H1 (cell line): ENCODE data around the gene ZBTB38. TPM values are rescaled to one million over a fixed set of nuclear protein-coding genes. Genes with fewer than 3 reads are reported as not detected.

Experiments
- CTCF ChIA-PET: fragments of 300-600 bp; sonication (Branson Sonifier 250); formaldehyde crosslinking; loops from one replicate; lab custom pipeline; 2021; ENCODE audit not compliant: partially characterized antibody; lab: Charles Lee
- POLR2A ChIA-PET: fragments of 300-600 bp; sonication (Branson Sonifier 250); formaldehyde crosslinking; loops from one replicate; lab custom pipeline; 2021; ENCODE audit warnings: inconsistent platforms; ENCODE audit not compliant: partially characterized antibody; lab: Charles Lee
- DNase-seq, 2 experiments: peaks; one replicate each; pipeline versions ENCODE4 v3.0.0 to v3.0.0-alpha.2; 2010 to 2022; ENCODE audit warnings: low spot score in 2 of 2, low read depth in 1 of 2, mixed read lengths in 1 of 2
- FAIRE-seq: peaks from 2 replicates; lab custom pipeline; 2011; peaks lifted over from hg19 to GRCh38; lab: Jason Lieb, UNC
- H2AFZ ChIP-seq: 2 replicates; pipeline ENCODE4 v1.8.1; 2012; ENCODE audit warnings: low read length, inconsistent platforms
- H2AK5ac ChIP-seq: 2 replicates; pipeline ENCODE4 v1.6.1; 2013; ENCODE audit warnings: low read depth, low read length
- H2BK120ac ChIP-seq: replicated peaks from 2 replicates; pipeline ENCODE3; 2013; ENCODE audit warnings: low read depth, low read length, inconsistent platforms
- H2BK12ac ChIP-seq: 2 replicates; pipeline ENCODE4 v1.6.1; 2013; ENCODE audit warnings: low read depth, low read length
- H2BK15ac ChIP-seq: 2 replicates; pipeline ENCODE4 v1.6.1; 2013; ENCODE audit warnings: low read length
- H2BK20ac ChIP-seq: 2 replicates; pipeline ENCODE4 v1.6.1; 2013; ENCODE audit warnings: low read length
- H2BK5ac ChIP-seq: 2 replicates; pipeline ENCODE4 v1.6.1; 2013; ENCODE audit warnings: low read depth, low read length
- H3K14ac ChIP-seq: 2 replicates; pipeline ENCODE4 v1.6.1; 2013; ENCODE audit warnings: inconsistent platforms; ENCODE audit not compliant: insufficient read length
- H3K18ac ChIP-seq: 2 replicates; pipeline ENCODE4 v1.6.1; 2013; ENCODE audit warnings: low read length; ENCODE audit errors: extremely low read depth
- H3K23ac ChIP-seq: 2 replicates; pipeline ENCODE4 v1.6.1; 2013; ENCODE audit warnings: inconsistent platforms; ENCODE audit not compliant: insufficient read length
- H3K23me2 ChIP-seq: 2 replicates; pipeline ENCODE4 v1.6.1; 2013; ENCODE audit warnings: low read depth, low read length
- H3K27ac ChIP-seq: 2 replicates; pipeline ENCODE4 v1.6.1; 2011; ENCODE audit warnings: low read depth, low read length, inconsistent platforms
- H3K27me3 ChIP-seq, 4 experiments: replicated peaks in 1 of 4; 1 replicate in 1 of 4; 2 replicates in 3 of 4; pipeline versions ENCODE4 v1.6.1 to v1.8.1; 2011 to 2013; ENCODE audit warnings: low read length in 3 of 4, mild to moderate bottlenecking in 3 of 4, inconsistent platforms in 2 of 4, mixed read lengths in 2 of 4, moderate library complexity in 1 of 4; ENCODE audit not compliant: control insufficient read depth in 3 of 4, insufficient read depth in 3 of 4; ENCODE audit errors: extremely low read depth in 1 of 4
- H3K36me3 ChIP-seq, 4 experiments: 2 replicates each; pipeline versions ENCODE4 v1.6.1 to v1.8.1; 2011 to 2013; ENCODE audit warnings: mild to moderate bottlenecking in 4 of 4, low read length in 3 of 4, moderate library complexity in 2 of 4, control low read depth in 1 of 4, inconsistent platforms in 1 of 4; ENCODE audit not compliant: insufficient read depth in 4 of 4, control insufficient read depth in 2 of 4
- H3K4ac ChIP-seq: replicated peaks from 2 replicates; pipeline ENCODE3; 2013; ENCODE audit warnings: low read length, low read depth, mixed read lengths, inconsistent platforms; ENCODE audit not compliant: insufficient read length
- H3K4me1 ChIP-seq, 4 experiments: replicated peaks in 1 of 4; 1 replicate in 1 of 4; 2 replicates in 3 of 4; pipeline versions ENCODE4 v1.6.1 to v1.8.1; 2011 to 2013; ENCODE audit warnings: low read length in 3 of 4, inconsistent platforms in 2 of 4, mixed read lengths in 1 of 4; ENCODE audit not compliant: insufficient read depth in 4 of 4, control insufficient read depth in 3 of 4
- H3K4me2 ChIP-seq, 2 experiments: 2 replicates each; pipeline versions ENCODE4 v1.6.1 to v1.8.1; 2011 to 2013; ENCODE audit warnings: low read depth in 2 of 2, low read length in 2 of 2, control low read depth in 1 of 2, inconsistent platforms in 1 of 2, mild to moderate bottlenecking in 1 of 2; ENCODE audit not compliant: insufficient read depth in 1 of 2
- H3K4me3 ChIP-seq, 4 experiments: fragments of 200-600, 300-600 bp in 1 of 4; sonication (generic), shearing (Covaris generic), sonication (Bioruptor Twin) in 1 of 4; 2 replicates each; pipeline versions ENCODE4 v1.5.1 to v1.8.1; 2011 to 2016; ENCODE audit warnings: low read length in 4 of 4, low read depth in 3 of 4, control low read depth in 2 of 4, inconsistent platforms in 2 of 4, mild to moderate bottlenecking in 2 of 4, mixed read lengths in 1 of 4, moderate library complexity in 1 of 4; ENCODE audit not compliant: insufficient read depth in 2 of 4; ENCODE audit errors: extremely low read depth in 1 of 4
- H3K56ac ChIP-seq: replicated peaks from 2 replicates; pipeline ENCODE3; 2013; ENCODE audit warnings: low read depth, mild to moderate bottlenecking, mixed read lengths, low read length, inconsistent platforms; ENCODE audit not compliant: insufficient read length
- H3K79me1 ChIP-seq: 2 replicates; pipeline ENCODE4 v1.6.1; 2013; ENCODE audit warnings: low read depth, low read length, control low read depth
- H3K79me2 ChIP-seq, 2 experiments: 2 replicates each; pipeline versions ENCODE4 v1.6.1 to v1.8.1; 2012 to 2013; ENCODE audit warnings: low read length in 2 of 2, mild to moderate bottlenecking in 2 of 2, inconsistent platforms in 1 of 2; ENCODE audit not compliant: insufficient read depth in 2 of 2, control insufficient read depth in 1 of 2
- H3K9ac ChIP-seq, 4 experiments: replicated peaks in 1 of 4; 1 replicate in 1 of 4; 2 replicates in 3 of 4; pipeline versions ENCODE4 v1.6.1 to v1.8.1; 2011 to 2013; ENCODE audit warnings: low read depth in 3 of 4, low read length in 3 of 4, control low read depth in 2 of 4, mild to moderate bottlenecking in 2 of 4, moderate library complexity in 2 of 4, inconsistent platforms in 1 of 4; ENCODE audit errors: extremely low read depth in 1 of 4
- H3K9me3 ChIP-seq, 2 experiments: 2 replicates each; pipeline versions ENCODE4 v1.6.1 to v1.8.1; 2012 to 2013; ENCODE audit warnings: mild to moderate bottlenecking in 2 of 2, moderate library complexity in 2 of 2, control low read depth in 1 of 2, inconsistent platforms in 1 of 2, low read depth in 1 of 2, low read length in 1 of 2, mixed read lengths in 1 of 2; ENCODE audit not compliant: insufficient read depth in 2 of 2
- H4K20me1 ChIP-seq, 2 experiments: replicated peaks in 1 of 2; 2 replicates each; pipeline versions ENCODE3 to v1.8.1; 2011 to 2013; ENCODE audit warnings: inconsistent platforms in 2 of 2, low read length in 2 of 2, mild to moderate bottlenecking in 1 of 2; ENCODE audit not compliant: insufficient read depth in 2 of 2, control insufficient read depth in 1 of 2
- H4K5ac ChIP-seq: 2 replicates; pipeline ENCODE4 v1.6.1; 2013; ENCODE audit warnings: low read length, low read depth, mixed read lengths, inconsistent platforms; ENCODE audit not compliant: insufficient read length
- H4K8ac ChIP-seq: 2 replicates; pipeline ENCODE4 v1.8.0; 2013; ENCODE audit warnings: mild to moderate bottlenecking, moderate library complexity, low read length, inconsistent platforms; ENCODE audit not compliant: insufficient read depth; ENCODE audit errors: extremely low read depth
- H4K91ac ChIP-seq: replicated peaks from 2 replicates; pipeline ENCODE3; 2013; ENCODE audit warnings: low read length, mixed read lengths, inconsistent platforms; ENCODE audit not compliant: insufficient read length
- BACH1 ChIP-seq: IDR thresholded peaks from 2 replicates; pipeline ENCODE4 v1.6.1; 2012; ENCODE audit warnings: low read length, improper control_type of control experiment
- CBX8 ChIP-seq: fragments of 300-800, 300-1000 bp; sonication (generic); IDR thresholded peaks from 2 replicates; pipeline ENCODE4 v1.7.1; 2016; ENCODE audit warnings: low read depth, low read length, borderline replicate concordance
- EGR1 ChIP-seq: IDR thresholded peaks from 2 replicates; pipeline ENCODE4 v1.6.1; 2011; ENCODE audit warnings: low read depth, low read length, borderline replicate concordance
- GTF2F1 ChIP-seq: IDR thresholded peaks from 2 replicates; pipeline ENCODE4 v1.6.1; 2012; ENCODE audit warnings: low read depth, low read length, improper control_type of control experiment, borderline replicate concordance
- JUND ChIP-seq: IDR thresholded peaks from 2 replicates; pipeline ENCODE4 v1.6.1; 2011; ENCODE audit warnings: mild to moderate bottlenecking, improper control_type of control experiment, low read length
- MAX ChIP-seq: IDR thresholded peaks from 2 replicates; pipeline ENCODE4 v1.6.1; 2012; ENCODE audit warnings: inconsistent platforms
- PHF8 ChIP-seq: fragments of 200-600 bp; sonication (generic); conservative IDR thresholded peaks from 2 replicates; pipeline ENCODE4 v1.7.1; 2012; ENCODE audit warnings: low read depth, mild to moderate bottlenecking, inconsistent platforms, low read length, moderate library complexity
- POLR2AphosphoS5 ChIP-seq: IDR thresholded peaks from 2 replicates; pipeline ENCODE4 v1.6.1; 2011; ENCODE audit warnings: low read depth, low read length
- SUZ12 ChIP-seq: fragments of 200-600 bp; sonication (generic); IDR thresholded peaks from 2 replicates; pipeline ENCODE4 v1.6.1; 2012; ENCODE audit warnings: mild to moderate bottlenecking, inconsistent platforms, low read length, moderate library complexity, mixed read lengths
- TAF1 ChIP-seq: IDR thresholded peaks from 2 replicates; pipeline ENCODE4 v1.6.1; 2011; ENCODE audit warnings: mild to moderate bottlenecking, low read depth, low read length
- TAF7 ChIP-seq: optimal IDR thresholded peaks from 2 replicates; pipeline ENCODE3; 2011; ENCODE audit warnings: low read depth, mild to moderate bottlenecking, inconsistent platforms, low read length, moderate library complexity, borderline replicate concordance
- WGBS, 2 experiments: shearing (Covaris generic) in 1 of 2; methylation state at CpG; one replicate each; pipeline versions ENCODE4 v1.1.6 to v1.1.7; 2013 to 2015; ENCODE audit warnings: low lambda C conversion rate in 2 of 2, mixed read lengths in 2 of 2, inconsistent platforms in 1 of 2, low coverage in 1 of 2, missing lambda C conversion rate in 1 of 2; ENCODE audit not compliant: insufficient replicate concordance in 2 of 2, insufficient coverage in 1 of 2, insufficient read length in 1 of 2; ENCODE audit errors: extremely low coverage in 1 of 2, missing lambda C conversion rate in 1 of 2; 5-methylcytosine and 5-hydroxymethylcytosine counted together
- polyA plus RNA-seq, 7 experiments: library from polyadenylated mRNA; depleted of rRNA in 3 of 7; stranded (reverse) in 5 of 7; unstranded in 2 of 7; fragments of >200 nt in 5 of 7; fragments of 200-250 nt in 2 of 7; gene quantifications; 1 replicate in 5 of 7; 2 replicates in 1 of 7; 4 replicates in 1 of 7; pipeline versions ENCODE4 v1.2.1 to v1.2.3, GENCODE V29; 2011 to 2013; ENCODE audit warnings: missing spikeins in 2 of 7, mixed read lengths in 2 of 7
- total RNA-seq: library from RNA; stranded (reverse); fragmentation: NEBNext Ultra II Directional; extraction: Animal tissue kit (Norgen Biotek cat#: 25700); gene quantifications from 2 replicates; pipeline ENCODE4 v1.2.1, GENCODE V29; 2021
- TF ChIP-seq, protein P1 (sequence below): IDR thresholded peaks from 2 replicates; pipeline ENCODE4 v1.6.1; 2012; ENCODE audit warnings: inconsistent platforms

Gene ZBTB38
- total and polyA plus RNA-seq, 2 of the 8 experiments (the other 6 are each of a cell fraction or from before 2014, with no cell fraction given) = 4.4 to 10.5 TPM

DNA sequence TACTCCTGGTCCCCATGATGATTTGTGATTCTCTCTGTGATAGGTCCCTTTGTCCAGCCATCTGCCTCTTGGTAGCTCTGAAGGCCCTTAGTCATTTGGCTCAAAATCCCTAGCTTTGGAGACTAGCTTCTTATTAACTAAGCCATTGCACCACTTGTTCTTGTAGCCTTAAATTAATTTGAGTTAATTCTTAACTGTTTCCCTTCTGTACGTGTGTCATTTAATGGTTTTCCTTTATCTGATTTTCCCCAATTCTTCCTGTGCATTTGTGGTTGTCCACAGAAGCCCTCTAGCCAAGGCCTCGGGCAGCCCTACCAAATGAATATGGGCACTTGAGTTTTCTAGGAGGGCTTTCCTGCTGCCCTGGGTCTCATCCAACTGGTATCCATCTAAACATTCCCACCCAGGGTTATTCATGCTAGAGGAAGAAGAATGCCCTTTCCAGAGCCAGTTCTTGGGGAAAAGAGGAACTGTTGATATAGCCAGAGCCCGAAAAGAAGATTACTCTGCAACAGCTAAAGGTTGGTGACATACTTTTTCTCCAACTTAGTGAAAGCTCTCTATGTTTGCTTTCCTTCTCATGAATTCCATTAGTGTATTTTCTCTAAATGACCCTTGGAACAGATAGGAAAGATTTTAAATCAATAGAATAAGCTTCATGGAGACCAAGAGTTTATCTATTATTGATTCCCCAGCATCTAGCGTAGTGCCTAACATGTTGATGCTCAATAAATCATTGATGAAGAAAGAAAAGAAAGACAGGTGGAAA lies 44.2 kb upstream of the ZBTB38 start:
- ChIA-PET POLR2A (interaction anchor here (0.6 kb wide), 1 partner anchor 18 kb away, joined by 3 read pairs; no protein-coding TSS in a partner anchor), CTCF (interaction anchor here (0.6 to 2.5 kb wide), 8 partner anchors 8 to 131 kb away, joined by 3 to 21 read pairs (median 4); no protein-coding TSS in a partner anchor)
- Histone ChIP-seq H4K91ac (no peak overlapping the region), H4K20me1 (no peaks in the 10 kb centered on the region), H3K23me2 (no peaks in the 10 kb centered on the region), H2BK12ac (no peak overlapping the region), H3K18ac (no peak overlapping the region), H3K14ac (no peak overlapping the region), H2BK15ac (no peak overlapping the region), H3K4me1 (0 out of 7 replicates have a peak, but pooled peaks cover 0 to 3% (median 0%) of the 10 kb centered on the region in 4 experiments), H3K9ac (no peak overlapping the region), H3K27ac (no peak overlapping the region), H4K5ac (no peak overlapping the region), H3K79me1 (no peaks in the 10 kb centered on the region), H3K56ac (no peak overlapping the region), H3K4me3 (no peak overlapping the region), H3K9me3 (no peaks in the 10 kb centered on the region), H2BK120ac (no peak overlapping the region), H4K8ac (no peak overlapping the region), H3K4ac (no peak overlapping the region), H3K36me3 (no peaks in the 10 kb centered on the region), H2AFZ (no peak overlapping the region), H3K4me2 (no peak overlapping the region), H2BK20ac (no peak overlapping the region), H3K23ac (no peak overlapping the region), H2AK5ac (no peak overlapping the region), H3K79me2 (no peaks in the 10 kb centered on the region), H2BK5ac (no peak overlapping the region), H3K27me3 (no peaks in the 10 kb centered on the region)
- WGBS, 2 experiments = 85% methylated on average over 4 of the region's 4 CpGs; no CpG with 5 or more reads in 1 of the 2 experiments
- DNase-seq (no peak), FAIRE-seq (no peak)
- TF ChIP-seq SUZ12 (no peak), BACH1 (no peak), TAF1 (no peak), MAX (no peak), TAF7 (no peak), EGR1 (no peak), JUND (no peak), POLR2AphosphoS5 (no peak), CBX8 (no peak), GTF2F1 (no peak), PHF8 (no peak)
- TF ChIP-seq, protein P1, sequence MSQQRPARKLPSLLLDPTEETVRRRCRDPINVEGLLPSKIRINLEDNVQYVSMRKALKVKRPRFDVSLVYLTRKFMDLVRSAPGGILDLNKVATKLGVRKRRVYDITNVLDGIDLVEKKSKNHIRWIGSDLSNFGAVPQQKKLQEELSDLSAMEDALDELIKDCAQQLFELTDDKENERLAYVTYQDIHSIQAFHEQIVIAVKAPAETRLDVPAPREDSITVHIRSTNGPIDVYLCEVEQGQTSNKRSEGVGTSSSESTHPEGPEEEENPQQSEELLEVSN = no peak
